Tibial nerve (tissue), 4 donors: ENCODE results near the gene KSR2.

Experiments
- CTCF ChIP-seq, 5 experiments: fragments of 200-600 bp in 3 of 5; fragments of 450-650 bp in 2 of 5; sonication (generic) in 3 of 5; IDR thresholded peaks; one replicate each; pipeline ENCODE4 v1.5.1; 2016 to 2019; ENCODE audit warnings: antibody characterized with exemption in 5 of 5, mild to moderate bottlenecking in 3 of 5, moderate library complexity in 2 of 5
- EP300 ChIP-seq, 2 donors: sonication (generic); formaldehyde crosslinking; IDR thresholded peaks; one replicate each; pipeline ENCODE4 v1.6.1; 2017; ENCODE audit warnings: antibody characterized with exemption in 2 of 2, mild to moderate bottlenecking in 1 of 2
- POLR2A ChIP-seq, 2 donors: fragments of 450-650 bp; IDR thresholded peaks; one replicate each; pipeline ENCODE4 v1.6.1; 2017; ENCODE audit warnings: antibody characterized with exemption in 2 of 2, mild to moderate bottlenecking in 2 of 2, moderate library complexity in 2 of 2

- TF ChIP-seq CTCF (IDR thresholded peaks at IDR 0.05) (no peak), POLR2A (IDR thresholded peaks at IDR 0.05) (no peak), EP300 (IDR thresholded peaks at IDR 0.05) (no peak)
Measured at GRCh38 chr12:117970334-117970733, 1.5 kb upstream of the KSR2 start.
